Mucosa of descending colon (tissue), 3 donors: ENCODE results near the gene TTC27. TPM values are rescaled to one million over a fixed set of nuclear protein-coding genes. Genes with fewer than 3 reads are reported as not detected.

Experiments
- ATAC-seq: fragments of 200-7000 bp; cut with Tn5 transposase; one replicate; pipeline ENCODE4 v1.9.1; 2020; ENCODE audit warnings: mild to moderate bottlenecking, moderate library complexity
- DNase-seq, 3 donors: peaks; one replicate each; pipeline ENCODE4 v3.0.0-alpha.2; 2020
- H3K36me3 ChIP-seq: fragments of 200-600 bp; one replicate; pipeline ENCODE4 v1.8.0; 2021; ENCODE audit warnings: low read depth, mild to moderate bottlenecking
- H3K4me1 ChIP-seq: fragments of 200-600 bp; one replicate; pipeline ENCODE4 v1.8.0; 2021; ENCODE audit warnings: low read depth, mild to moderate bottlenecking
- H3K4me3 ChIP-seq: fragments of 200-600 bp; one replicate; pipeline ENCODE4 v1.8.0; 2021; ENCODE audit warnings: mild to moderate bottlenecking
- H3K9me3 ChIP-seq: fragments of 200-600 bp; one replicate; pipeline ENCODE4 v1.8.0; 2021; ENCODE audit warnings: mild to moderate bottlenecking
- intact Hi-C, 2 donors: fragments of 100-400 bp; cut with DNase I in 1 of 2; cut with micrococcal nuclease in 1 of 2; formaldehyde crosslinking; loops; one replicate each; pipeline versions ENCODE4 v1.11.0 to v1.11.1; 2022; cut with DNase I, micrococcal nuclease
- total RNA-seq, 3 donors: library from RNA; stranded (reverse); fragmentation: NEBNext Ultra II Directional in 2 of 3; extraction: Animal tissue kit (Norgen Biotek cat#: 25700) in 2 of 3; gene quantifications; one replicate each; pipeline versions ENCODE4 v1.2.1 to v1.2.4, GENCODE V29; 2021 to 2023
- TF ChIP-seq, protein P1 (sequence below): fragments of 200-600 bp; IDR thresholded peaks from one replicate; pipeline ENCODE4 v1.8.0; 2022; ENCODE audit warnings: antibody characterized with exemption, mild to moderate bottlenecking
- donor health status: DM: no; HTN: no; CAD: no; lungs with moderate emphysema.
- donor health status: DM: no; HTN: no; CAD: no.
- donor health status: DM: no; HTN: yes; CAD: no.

Gene TTC27
- total RNA-seq, 3 donors from 2014 or later, result 10.2 to 13.3 (median 12.4) TPM

DNA sequence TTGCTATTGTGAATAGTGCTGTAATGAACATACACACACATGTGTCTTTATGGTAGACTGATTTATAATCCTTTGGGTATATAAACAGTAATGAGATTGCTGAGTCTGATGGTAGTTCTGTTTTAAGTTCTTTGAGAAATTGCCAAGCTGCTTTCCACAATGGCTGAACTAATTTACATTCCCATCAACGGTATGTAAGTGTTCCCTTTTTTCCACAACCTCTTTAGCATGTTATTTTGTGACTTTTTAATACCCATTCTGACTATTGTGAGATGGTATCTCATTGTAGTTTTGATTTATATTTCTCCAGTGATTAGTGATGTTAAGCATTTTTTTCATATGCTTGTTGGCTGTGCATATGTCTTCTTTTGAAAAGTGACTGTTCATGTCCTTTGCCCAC is 86.7 kb downstream of the TTC27 start:
- Histone ChIP-seq H3K4me1 (no peaks in the 10 kb centered on the region), H3K36me3 (no peaks in the 10 kb centered on the region), H3K9me3 (peaks cover 4% of the 10 kb centered on the region), H3K4me3 (no peak overlapping the region)
- DNase-seq (no peak), ATAC-seq (no peak)
- TF ChIP-seq, protein P1, sequence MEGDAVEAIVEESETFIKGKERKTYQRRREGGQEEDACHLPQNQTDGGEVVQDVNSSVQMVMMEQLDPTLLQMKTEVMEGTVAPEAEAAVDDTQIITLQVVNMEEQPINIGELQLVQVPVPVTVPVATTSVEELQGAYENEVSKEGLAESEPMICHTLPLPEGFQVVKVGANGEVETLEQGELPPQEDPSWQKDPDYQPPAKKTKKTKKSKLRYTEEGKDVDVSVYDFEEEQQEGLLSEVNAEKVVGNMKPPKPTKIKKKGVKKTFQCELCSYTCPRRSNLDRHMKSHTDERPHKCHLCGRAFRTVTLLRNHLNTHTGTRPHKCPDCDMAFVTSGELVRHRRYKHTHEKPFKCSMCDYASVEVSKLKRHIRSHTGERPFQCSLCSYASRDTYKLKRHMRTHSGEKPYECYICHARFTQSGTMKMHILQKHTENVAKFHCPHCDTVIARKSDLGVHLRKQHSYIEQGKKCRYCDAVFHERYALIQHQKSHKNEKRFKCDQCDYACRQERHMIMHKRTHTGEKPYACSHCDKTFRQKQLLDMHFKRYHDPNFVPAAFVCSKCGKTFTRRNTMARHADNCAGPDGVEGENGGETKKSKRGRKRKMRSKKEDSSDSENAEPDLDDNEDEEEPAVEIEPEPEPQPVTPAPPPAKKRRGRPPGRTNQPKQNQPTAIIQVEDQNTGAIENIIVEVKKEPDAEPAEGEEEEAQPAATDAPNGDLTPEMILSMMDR, result no peak
- intact Hi-C loops, result no loop called here

DNA sequence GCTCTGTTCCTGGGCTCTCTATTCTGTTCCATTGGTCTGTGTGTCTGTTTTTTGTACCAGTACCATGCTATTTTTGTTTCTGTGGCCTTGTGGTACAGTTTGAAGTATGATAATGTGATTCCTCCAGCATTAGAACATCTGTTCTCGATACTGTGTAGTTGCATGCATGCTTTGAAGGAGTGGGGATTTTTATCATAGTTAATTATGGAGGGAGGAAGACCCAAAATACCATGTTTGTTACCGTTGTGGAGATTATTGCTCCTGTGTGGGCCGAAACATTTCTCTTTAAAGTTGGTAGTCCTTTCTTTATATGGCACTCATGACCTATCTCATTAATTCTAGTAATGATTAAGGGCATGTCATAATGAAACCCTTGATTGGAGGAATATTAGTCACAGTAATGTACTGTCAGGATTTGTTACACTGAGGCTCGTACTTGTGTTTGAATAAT is 87.6 kb downstream of the TTC27 start:
- H3K4me3 ChIP-seq, result no peak overlapping the region
- no peak for ATAC-seq
- H3K36me3 ChIP-seq, result no peaks in the 10 kb centered on the region
- no peaks in the 10 kb centered on the region for H3K4me1 ChIP-seq
- intact Hi-C loops, result no loop called here
- DNase-seq, result no peak
- H3K9me3 ChIP-seq, result peaks cover 4% of the 10 kb centered on the region
- TF ChIP-seq, protein P1, result no peak

DNA sequence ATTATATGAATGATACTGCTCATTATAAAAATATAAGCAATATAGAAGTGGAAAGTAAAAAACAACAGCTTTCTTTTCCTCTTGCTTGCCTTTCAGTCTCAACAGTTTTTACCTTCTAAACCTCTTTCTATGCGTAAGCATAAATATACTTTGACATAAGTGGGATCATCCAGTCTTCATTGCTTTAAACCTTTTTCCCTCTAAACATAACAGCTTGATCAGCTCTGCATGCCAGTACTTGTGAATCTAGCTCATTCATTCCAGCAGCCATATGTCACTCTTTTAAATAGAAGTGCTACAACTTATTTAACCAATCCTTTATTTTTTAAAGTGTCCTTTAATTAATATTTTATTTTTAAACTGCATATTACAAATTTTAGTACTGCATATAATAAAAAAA is 88.1 kb downstream of the TTC27 start:
- no peak for DNase-seq
- Histone ChIP-seq H3K36me3 (no peaks in the 10 kb centered on the region), H3K9me3 (peaks cover 4% of the 10 kb centered on the region), H3K4me1 (no peaks in the 10 kb centered on the region), H3K4me3 (no peak overlapping the region)
- intact Hi-C loops, result no loop called here
- TF ChIP-seq, protein P1, result no peak
- ATAC-seq, result no peak

DNA sequence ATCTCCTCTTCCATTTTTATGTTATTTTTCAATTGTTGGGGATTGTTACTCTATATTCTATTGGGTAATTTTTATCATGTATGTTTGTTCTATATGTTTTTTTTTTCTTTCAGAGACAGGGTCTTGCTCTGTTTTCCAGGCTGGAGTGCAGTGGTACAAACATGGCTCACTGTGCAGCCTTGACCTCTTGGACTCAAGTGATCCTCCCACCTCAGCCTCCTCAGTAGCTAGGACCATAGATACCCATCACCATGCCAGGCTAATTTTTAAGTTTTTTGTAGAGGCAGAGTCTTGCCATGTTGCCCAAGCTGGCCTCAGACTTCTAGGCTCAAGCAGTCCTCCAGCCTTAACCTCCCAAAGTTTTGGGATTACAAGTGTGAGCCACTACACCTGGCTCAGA is 88.7 kb downstream of the TTC27 start:
- H3K36me3 ChIP-seq, result no peaks in the 10 kb centered on the region
- ATAC-seq (no peak), DNase-seq (no peak)
- intact Hi-C loops, result no loop called here
- TF ChIP-seq, protein P1, result no peak
- H3K9me3 ChIP-seq, result peaks cover 4% of the 10 kb centered on the region
- H3K4me3 ChIP-seq, result no peak overlapping the region
- no peaks in the 10 kb centered on the region for H3K4me1 ChIP-seq

DNA sequence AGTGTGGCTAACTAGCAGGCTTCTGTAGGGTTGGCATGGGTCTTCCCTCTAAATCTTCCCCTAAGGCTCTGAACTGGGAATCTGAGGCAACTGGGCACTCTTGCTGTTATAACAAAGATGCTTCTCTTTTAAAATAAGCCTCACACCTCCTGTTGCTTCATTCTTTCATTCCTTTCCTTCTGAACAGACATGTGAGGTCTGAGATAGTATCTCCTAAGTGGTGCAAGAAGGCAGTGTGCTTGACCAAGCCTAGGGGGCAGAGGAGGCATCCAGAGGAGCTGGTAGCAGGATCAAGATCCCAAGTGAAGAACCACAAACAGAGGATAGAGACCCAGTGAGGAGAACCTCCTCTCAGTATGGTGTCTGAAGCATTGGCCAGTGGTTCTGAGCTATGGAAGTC is 90.9 kb downstream of the TTC27 start:
- TF ChIP-seq, protein P1, result no peak
- H3K4me1 ChIP-seq, result no peaks in the 10 kb centered on the region
- H3K36me3 ChIP-seq, result no peaks in the 10 kb centered on the region
- H3K9me3 ChIP-seq, result peaks cover 1% of the 10 kb centered on the region
- intact Hi-C loops, result no loop called here
- DNase-seq, result no peak
- no peak overlapping the region for H3K4me3 ChIP-seq
- no peak for ATAC-seq

DNA sequence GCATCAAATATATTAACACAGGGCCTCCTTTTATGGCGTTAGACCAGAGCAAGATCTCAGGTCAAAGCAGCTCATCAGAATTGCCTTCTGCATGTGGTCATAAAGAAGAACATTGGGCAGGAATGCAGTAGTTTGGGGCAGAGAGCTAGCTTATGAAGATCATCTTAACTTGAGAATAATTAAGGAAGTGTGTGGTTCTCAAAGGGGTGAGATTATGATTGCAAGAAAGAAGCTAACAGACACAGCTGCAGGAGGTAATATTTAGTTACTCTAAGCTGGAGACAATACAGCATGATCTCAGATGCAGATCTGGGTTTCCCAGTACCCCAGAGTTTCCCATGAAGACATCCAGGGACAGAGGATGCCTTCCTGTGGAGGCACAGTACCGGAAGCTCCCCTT is 91.6 kb downstream of the TTC27 start:
- Histone ChIP-seq H3K9me3 (no peaks in the 10 kb centered on the region), H3K4me1 (no peaks in the 10 kb centered on the region), H3K4me3 (no peak overlapping the region), H3K36me3 (no peaks in the 10 kb centered on the region)
- ATAC-seq (no peak), DNase-seq (no peak)
- TF ChIP-seq, protein P1, result no peak
- intact Hi-C loops, result no loop called here
